ENCODE measurements around the gene GABRR3. TPM values are rescaled to one million over a fixed set of nuclear protein-coding genes. Genes with fewer than 3 reads are reported as not detected.

GABRR3 gene
- total RNA-seq, 1 donor = not detected

GRCh38 chr3:97970956-97971620 lies 64.0 kb downstream of the GABRR3 start:
- TF ChIP-seq CTCF (IDR thresholded peaks at IDR 0.05; ENCODE audit: insufficient read depth, low read depth, low read length) = no peak
- peak; percentile 36 for DNase-seq (ENCODE audit: low read depth)
- peak overlapping the region; percentile 71 for H3K4me3 ChIP-seq (ENCODE audit: low read depth, low read length)

GRCh38 chr3:97970156-97970555 lies 65.0 kb downstream of the GABRR3 start:
- DNase-seq (ENCODE audit: low read depth) = no peak
- H3K4me3 ChIP-seq (ENCODE audit: low read depth, low read length) = no peak overlapping the region
- no peak for TF ChIP-seq CTCF (IDR thresholded peaks at IDR 0.05; ENCODE audit: insufficient read depth, low read depth, low read length)

- H3K4me3 ChIP-seq (ENCODE audit: low read depth, low read length) = no peak overlapping the region
Observed at GRCh38 chr3:97969541-97969940, 65.6 kb downstream of the GABRR3 start.

GRCh38 chr3:97968376-97968775 lies 66.7 kb downstream of the GABRR3 start:
- TF ChIP-seq CTCF (IDR thresholded peaks at IDR 0.05; ENCODE audit: insufficient read depth, low read depth, low read length) = no peak
- no peak for DNase-seq (ENCODE audit: low read depth)
- H3K4me3 ChIP-seq (ENCODE audit: low read depth, low read length) = no peak overlapping the region

More at GRCh38 chr3:97969541-97969940, 65.6 kb downstream of the GABRR3 start:
- TF ChIP-seq CTCF (IDR thresholded peaks at IDR 0.05; ENCODE audit: insufficient read depth, low read depth, low read length) = no peak
- no peak for DNase-seq (ENCODE audit: low read depth)

- no peak for TF ChIP-seq CTCF (IDR thresholded peaks at IDR 0.05; ENCODE audit: insufficient read depth, low read depth, low read length)
- DNase-seq (ENCODE audit: low read depth) = no peak
- no peak overlapping the region for H3K4me3 ChIP-seq (ENCODE audit: low read depth, low read length)
Observed at GRCh38 chr3:97967966-97968365, 67.1 kb downstream of the GABRR3 start.

- no peak for TF ChIP-seq CTCF (IDR thresholded peaks at IDR 0.05; ENCODE audit: insufficient read depth, low read depth, low read length)
- H3K4me3 ChIP-seq (ENCODE audit: low read depth, low read length) = no peak overlapping the region
- no peak for DNase-seq (ENCODE audit: low read depth)
Observed at GRCh38 chr3:97960993-97961766, 73.9 kb downstream of the GABRR3 start.
